Dendritic cell treated with granulocyte-macrophage colony-stimulating factor and Interleukin-4, amounts not matched to agents 40 ng/mL and 50 ng/mL, for 4 days (primary cell): ENCODE measurements around the gene CCDC97.

Source experiments
- H3K27ac Mint-ChIP-seq: one replicate; pipeline ENCODE4 v1.8.0; 2022; ENCODE audit warnings: mild to moderate bottlenecking, mixed read lengths
- H3K27me3 Mint-ChIP-seq: one replicate; pipeline ENCODE4 v1.8.0; 2022; ENCODE audit warnings: mild to moderate bottlenecking, mixed read lengths
- H3K36me3 Mint-ChIP-seq: one replicate; pipeline ENCODE4 v1.8.0; 2022; ENCODE audit warnings: low read depth, mixed read lengths
- H3K4me1 Mint-ChIP-seq: one replicate; pipeline ENCODE4 v1.8.0; 2022; ENCODE audit warnings: low read depth, mixed read lengths
- H3K4me3 Mint-ChIP-seq: one replicate; pipeline ENCODE4 v1.8.0; 2022; ENCODE audit warnings: mild to moderate bottlenecking, moderate library complexity, mixed read lengths
- H3K9me3 Mint-ChIP-seq: one replicate; pipeline ENCODE4 v1.8.0; 2022; ENCODE audit warnings: mixed read lengths
- intact Hi-C: fragments of 100-400 bp; cut with micrococcal nuclease; formaldehyde crosslinking; loops from one replicate; pipeline ENCODE4 v1.15.0; 2022

The CCDC97 gene

GRCh38 chr19:41310033-41310831 lies at the start of gene CCDC97:
Gene CCDC97 (plus strand): TSS chr19:41310172. CDS start chr19:41310311, 139 bp downstream.
- Mint-ChIP-seq H3K27me3 (no peaks in the 10 kb centered on the region), H3K4me1 (peaks cover 74% of the 10 kb centered on the region), H3K4me3 (peak within 1 kb of the TSS; percentile 92), H3K27ac (peak within 1 kb of the TSS; percentile 98), H3K36me3 (peaks cover 76% of the 10 kb centered on the region), H3K9me3 (no peaks in the 10 kb centered on the region)
- intact Hi-C loops, result loop anchor here (5.0 kb wide), 1 partner anchor 42 kb away; the partner anchor contains the start of gene TGFB1

GRCh38 chr19:41261474-41262190 lies 48.3 kb upstream of the CCDC97 start:
- peak overlapping the region; percentile 85 for H3K4me3 Mint-ChIP-seq
- H3K27ac Mint-ChIP-seq, result peak overlapping the region; percentile 99
- H3K36me3 Mint-ChIP-seq, result peaks cover 41% of the 10 kb centered on the region
- peaks cover 36% of the 10 kb centered on the region for H3K4me1 Mint-ChIP-seq
- intact Hi-C loops, result loop anchor here (1.0 to 5.0 kb wide), 4 partner anchors 29 to 484 kb away; partner anchors contain the start of genes MIA and RAB4B
- H3K27me3 Mint-ChIP-seq, result peaks cover 7% of the 10 kb centered on the region
- no peaks in the 10 kb centered on the region for H3K9me3 Mint-ChIP-seq

GRCh38 chr19:41263042-41263849 lies 46.7 kb upstream of the CCDC97 start:
- peaks cover 3% of the 10 kb centered on the region for H3K27me3 Mint-ChIP-seq
- peak overlapping the region; percentile 99 for H3K27ac Mint-ChIP-seq
- H3K36me3 Mint-ChIP-seq, result peaks cover 57% of the 10 kb centered on the region
- H3K9me3 Mint-ChIP-seq, result no peaks in the 10 kb centered on the region
- peak overlapping the region; percentile 85 for H3K4me3 Mint-ChIP-seq
- H3K4me1 Mint-ChIP-seq, result peaks cover 48% of the 10 kb centered on the region
- intact Hi-C loops, result loop anchor here (1.0 to 5.0 kb wide), 4 partner anchors 30 to 486 kb away; partner anchors contain the start of genes MIA and RAB4B

- Mint-ChIP-seq H3K4me1 (peaks cover 48% of the 10 kb centered on the region), H3K9me3 (no peaks in the 10 kb centered on the region), H3K4me3 (peak within 1 kb of the TSS; percentile 96), H3K27me3 (peaks cover 3% of the 10 kb centered on the region), H3K36me3 (peaks cover 65% of the 10 kb centered on the region), H3K27ac (peak within 1 kb of the TSS; percentile 99)
- intact Hi-C loops, result loop anchor here (1.0 to 5.0 kb wide), 4 partner anchors 31 to 487 kb away; partner anchors contain the start of genes MIA and RAB4B
Observed at GRCh38 chr19:41263850-41264580, 46.0 kb upstream of the CCDC97 start, which contains the start of gene HNRNPUL1. Gene HNRNPUL1 (plus strand): TSS chr19:41264372. CDS start chr19:41264504, 132 bp downstream.

GRCh38 chr19:41264581-41265394 lies 45.2 kb upstream of the CCDC97 start:
- Mint-ChIP-seq H3K27ac (peak overlapping the region; percentile 99), H3K9me3 (no peaks in the 10 kb centered on the region), H3K4me1 (peaks cover 48% of the 10 kb centered on the region), H3K36me3 (peaks cover 73% of the 10 kb centered on the region), H3K27me3 (peaks cover 2% of the 10 kb centered on the region), H3K4me3 (peak overlapping the region; percentile 96)
- intact Hi-C loops, result loop anchor here (5.0 kb wide), 1 partner anchor 487 kb away; the partner anchor contains the start of genes MIA and RAB4B

GRCh38 chr19:41265395-41266153 lies 44.4 kb upstream of the CCDC97 start:
- Mint-ChIP-seq H3K4me3 (peak overlapping the region; percentile 96), H3K27me3 (no peaks in the 10 kb centered on the region), H3K36me3 (peaks cover 81% of the 10 kb centered on the region), H3K4me1 (peaks cover 48% of the 10 kb centered on the region), H3K27ac (peak overlapping the region; percentile 99), H3K9me3 (no peaks in the 10 kb centered on the region)
- intact Hi-C loops, result no loop called here

GRCh38 chr19:41269055-41269454 lies 40.9 kb upstream of the CCDC97 start:
- Mint-ChIP-seq H3K9me3 (no peaks in the 10 kb centered on the region), H3K4me3 (no peak overlapping the region), H3K27me3 (no peaks in the 10 kb centered on the region), H3K4me1 (peaks cover 49% of the 10 kb centered on the region), H3K36me3 (peaks cover 100% of the 10 kb centered on the region), H3K27ac (no peak overlapping the region)
- intact Hi-C loops, result no loop called here

- Mint-ChIP-seq H3K4me1 (peaks cover 51% of the 10 kb centered on the region), H3K36me3 (peaks cover 100% of the 10 kb centered on the region), H3K9me3 (no peaks in the 10 kb centered on the region), H3K27me3 (no peaks in the 10 kb centered on the region), H3K4me3 (no peak overlapping the region), H3K27ac (no peak overlapping the region)
- intact Hi-C loops, result no loop called here
Observed at GRCh38 chr19:41269571-41269970, 40.4 kb upstream of the CCDC97 start.

- H3K4me3 Mint-ChIP-seq, result no peak overlapping the region
- peaks cover 100% of the 10 kb centered on the region for H3K36me3 Mint-ChIP-seq
- peaks cover 22% of the 10 kb centered on the region for H3K4me1 Mint-ChIP-seq
- no peaks in the 10 kb centered on the region for H3K27me3 Mint-ChIP-seq
- no peak overlapping the region for H3K27ac Mint-ChIP-seq
- no peaks in the 10 kb centered on the region for H3K9me3 Mint-ChIP-seq
- intact Hi-C loops, result no loop called here
Observed at GRCh38 chr19:41273076-41273475, 36.9 kb upstream of the CCDC97 start.

GRCh38 chr19:41274802-41275201 lies 35.2 kb upstream of the CCDC97 start:
- Mint-ChIP-seq H3K27me3 (no peaks in the 10 kb centered on the region), H3K27ac (no peak overlapping the region), H3K4me3 (no peak overlapping the region), H3K4me1 (peaks cover 22% of the 10 kb centered on the region), H3K36me3 (peaks cover 100% of the 10 kb centered on the region), H3K9me3 (no peaks in the 10 kb centered on the region)
- intact Hi-C loops, result no loop called here

GRCh38 chr19:41276231-41276630 lies 33.7 kb upstream of the CCDC97 start:
- Mint-ChIP-seq H3K9me3 (no peaks in the 10 kb centered on the region), H3K27me3 (no peaks in the 10 kb centered on the region), H3K4me3 (no peak overlapping the region), H3K36me3 (peaks cover 100% of the 10 kb centered on the region), H3K4me1 (peaks cover 22% of the 10 kb centered on the region), H3K27ac (no peak overlapping the region)
- intact Hi-C loops, result no loop called here

- Mint-ChIP-seq H3K27ac (no peak overlapping the region), H3K4me3 (no peak overlapping the region), H3K36me3 (peaks cover 100% of the 10 kb centered on the region), H3K27me3 (no peaks in the 10 kb centered on the region), H3K4me1 (peaks cover 11% of the 10 kb centered on the region), H3K9me3 (no peaks in the 10 kb centered on the region)
- intact Hi-C loops, result no loop called here
Observed at GRCh38 chr19:41278478-41278877, 31.5 kb upstream of the CCDC97 start.
